ENCODE results near the gene LRRC2. TPM values are rescaled to one million over a fixed set of nuclear protein-coding genes. Genes with fewer than 3 reads are reported as not detected.
A peak's percentile ranks its signal among the peaks of the same experiment; 100 is the strongest.
"Not testable (repeated sequence)": the region's sequence is repeated elsewhere in the genome, so short reads cannot be mapped to it uniquely, and the experiment has no call there.

LRRC2 gene
- polyA plus RNA-seq, 3 donors, result not detected

DNA sequence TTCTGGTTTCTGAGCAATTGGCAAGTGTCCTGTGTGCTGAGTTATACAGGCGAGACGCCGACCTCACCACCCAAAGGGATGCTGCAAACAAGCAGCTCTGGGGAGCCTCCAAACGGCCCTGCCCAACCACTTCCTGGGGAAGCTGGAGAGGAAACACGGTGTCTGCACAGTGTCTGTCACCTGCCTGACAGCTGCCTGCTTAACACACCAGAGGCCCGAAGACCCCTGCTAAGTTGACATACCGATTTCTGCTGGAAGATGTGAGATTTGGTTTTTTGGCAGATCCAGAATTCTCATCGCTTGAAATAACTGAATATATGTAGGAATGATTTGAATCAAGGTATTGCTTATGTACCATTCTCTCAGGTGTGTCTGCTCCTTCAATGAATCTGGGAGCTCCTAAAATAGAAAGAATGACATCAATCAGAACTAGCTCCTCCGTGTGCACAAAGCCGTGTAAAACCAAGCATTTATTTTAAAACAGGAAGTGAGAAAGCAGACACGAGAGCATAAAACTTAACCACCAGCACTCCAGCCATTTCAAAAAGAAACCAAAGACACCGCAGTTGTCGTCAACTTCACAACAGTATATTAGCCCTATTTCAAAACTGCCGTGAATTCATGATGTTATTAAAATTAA lies 27.2 kb downstream of the LRRC2 start:
- WGBS (ENCODE audit: insufficient coverage), result 3% methylated on average over 6 of the region's 14 CpGs
- Histone ChIP-seq H3K27ac (ENCODE audit: low read depth in 1 of 2, low read length in 2 of 2) (peak overlapping the region; percentile 30 to 81), H4K20me1 (ENCODE audit: insufficient read depth, low read length) (no peaks in the 10 kb centered on the region), H2AFZ (ENCODE audit: insufficient read depth, low read depth, low read length, poor library complexity, severe bottlenecking) (peak overlapping the region; percentile 67), H3K4me1 (ENCODE audit: control insufficient read depth in 1 of 2, insufficient read depth in 2 of 2, low read length in 2 of 2) (peaks cover 24 to 29% of the 10 kb centered on the region in 2 donors), H3K9ac (ENCODE audit: insufficient read depth, low read length, poor library complexity, severe bottlenecking) (peak overlapping the region; percentile 50), H3K4me3 (replicated peaks in 1 of 3; ENCODE audit: low read depth in 2 of 3, low read length in 3 of 3) (peak overlapping the region; percentile 32 to 68 (median 43)), H3K79me2 (ENCODE audit: insufficient read depth, low read length) (no peaks in the 10 kb centered on the region), H3K9me3 (replicated peaks in 1 of 2; ENCODE audit: control insufficient read depth in 1 of 2, insufficient read depth in 1 of 2, low read length in 2 of 2) (no peaks in the 10 kb centered on the region), H3K27me3 (ENCODE audit: control insufficient read depth in 2 of 2, insufficient read depth in 2 of 2, low read length in 2 of 2) (no peaks in the 10 kb centered on the region), H3K4me2 (replicated peaks; ENCODE audit: extremely low read depth, low read length, poor library complexity, severe bottlenecking) (peak overlapping the region; percentile 71), H3K36me3 (replicated peaks in 1 of 2; ENCODE audit: control insufficient read depth in 1 of 2, insufficient read depth in 2 of 2, low read length in 2 of 2) (no peaks in the 10 kb centered on the region)
- intact Hi-C loops (cut with micrococcal nuclease), result no loop called here
- Mint-ChIP-seq H3K4me3 (peak overlapping the region; percentile 76 to 92), H3K27me3 (ENCODE audit: low read depth in 3 of 3) (peaks cover 0 to 6% (median 1%) of the 10 kb centered on the region in 3 donors), H3K9me3 (peaks cover 0 to 2% (median 0%) of the 10 kb centered on the region in 7 donors), H3K36me3 (no peaks in the 10 kb centered on the region), H3K27ac (peak overlapping the region; percentile 80 to 87 (median 87)), H3K4me1 (peaks cover 32% of the 10 kb centered on the region)
- DNase-seq, result peak; percentile 61 to 74 (median 70)
- no peak for TF ChIP-seq CTCF (IDR thresholded peaks at IDR 0.05)

DNA sequence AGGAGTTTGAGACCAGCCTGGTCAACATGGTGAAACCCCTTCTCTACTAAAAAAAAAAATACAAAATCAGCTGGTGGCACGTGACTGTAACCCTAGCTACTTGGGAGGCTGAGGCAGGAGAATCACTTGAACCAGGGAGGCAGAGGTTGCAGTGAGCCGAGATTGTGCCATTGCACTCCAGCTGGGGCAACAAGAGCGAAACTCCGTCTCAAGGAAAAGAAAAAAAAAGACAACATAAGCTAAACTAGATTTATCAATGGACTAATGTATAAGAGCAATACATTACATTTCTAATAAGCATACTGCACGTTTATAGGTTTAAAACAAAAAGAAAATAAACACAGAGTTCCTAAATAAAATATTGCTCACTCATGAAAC lies 27.7 kb downstream of the LRRC2 start:
- peak overlapping the region; percentile 30 to 81 for H3K27ac ChIP-seq (ENCODE audit: low read depth in 1 of 2, low read length in 2 of 2)
- no CpG with 5 or more reads among the region's 5 CpGs for WGBS (ENCODE audit: insufficient coverage)
- H3K27me3 ChIP-seq (ENCODE audit: control insufficient read depth in 2 of 2, insufficient read depth in 2 of 2, low read length in 2 of 2); H3K9me3 Mint-ChIP-seq; H3K79me2 ChIP-seq (ENCODE audit: insufficient read depth, low read length); H3K36me3 Mint-ChIP-seq; H4K20me1 ChIP-seq (ENCODE audit: insufficient read depth, low read length); DNase-seq; H3K9me3 ChIP-seq (replicated peaks in 1 of 2; ENCODE audit: control insufficient read depth in 1 of 2, insufficient read depth in 1 of 2, low read length in 2 of 2); H3K9ac ChIP-seq (ENCODE audit: insufficient read depth, low read length, poor library complexity, severe bottlenecking); intact Hi-C loops (cut with micrococcal nuclease); H3K27me3 Mint-ChIP-seq (ENCODE audit: low read depth in 3 of 3); H3K36me3 ChIP-seq (replicated peaks in 1 of 2; ENCODE audit: control insufficient read depth in 1 of 2, insufficient read depth in 2 of 2, low read length in 2 of 2): not testable (repeated sequence)
- peak overlapping the region in 2 of 3 experiments; percentile 43 to 68 for H3K4me3 ChIP-seq (replicated peaks in 1 of 3; ENCODE audit: low read depth in 2 of 3, low read length in 3 of 3)
- H3K4me1 ChIP-seq (ENCODE audit: control insufficient read depth in 1 of 2, insufficient read depth in 2 of 2, low read length in 2 of 2), result peaks cover 24 to 29% of the 10 kb centered on the region in 2 donors
- Mint-ChIP-seq H3K27ac (peak overlapping the region in 5 of 7 donors; percentile 71 to 87 (median 83)), H3K4me3 (peak overlapping the region; percentile 76 to 92), H3K4me1 (peaks cover 32% of the 10 kb centered on the region)
- peak overlapping the region; percentile 67 for H2AFZ ChIP-seq (ENCODE audit: insufficient read depth, low read depth, low read length, poor library complexity, severe bottlenecking)
- H3K4me2 ChIP-seq (replicated peaks; ENCODE audit: extremely low read depth, low read length, poor library complexity, severe bottlenecking), result peak overlapping the region; percentile 71

Measured in CD14-positive monocyte (primary cell).